Ovary (tissue), 10 donors: ENCODE measurements around the gene SMAD9. TPM values are rescaled to one million over a fixed set of nuclear protein-coding genes. Genes with fewer than 3 reads are reported as not detected.

Source experiments
- DNase-seq, 5 donors: peaks; one replicate each; pipeline ENCODE4 v3.0.0-alpha.2; 2019 to 2020
- H3K27ac ChIP-seq, 2 donors: fragments of 200-600 bp; one replicate each; pipeline versions ENCODE4 v1.5.1 to v1.8.0; 2019 to 2022
- H3K27me3 ChIP-seq: fragments of 200-600 bp; one replicate; pipeline ENCODE4 v1.8.0; 2022
- H3K36me3 ChIP-seq: fragments of 200-600 bp; sonication (generic); one replicate; pipeline ENCODE4 v1.5.1; 2019
- H3K4me1 ChIP-seq: one replicate; pipeline ENCODE4 v1.8.1; 2013; ENCODE audit warnings: mild to moderate bottlenecking, moderate library complexity; ENCODE audit not compliant: insufficient read depth
- H3K4me3 ChIP-seq: fragments of 200-600 bp; sonication (generic); one replicate; pipeline ENCODE4 v1.5.1; 2017
- H3K9me3 ChIP-seq, 2 donors: fragments of 200-600 bp in 1 of 2; sonication (generic) in 1 of 2; one replicate each; pipeline versions ENCODE4 v1.5.1 to v1.8.1; 2013 to 2019; ENCODE audit warnings: mild to moderate bottlenecking in 1 of 2, moderate library complexity in 1 of 2
- EP300 ChIP-seq: sonication (generic); formaldehyde crosslinking; IDR thresholded peaks from one replicate; pipeline ENCODE4 v1.6.1; 2017; ENCODE audit warnings: antibody characterized with exemption
- POLR2A ChIP-seq: fragments of 450-650 bp; IDR thresholded peaks from one replicate; pipeline ENCODE4 v1.6.1; 2017; ENCODE audit warnings: antibody characterized with exemption, mild to moderate bottlenecking, moderate library complexity
- WGBS, 3 donors: extraction: QIAGEN DNeasy Blood & Tissue Kit in 1 of 3; methylation state at CpG; one replicate each; pipeline versions ENCODE4 v1.1.5 to v1.1.7; 2013 to 2017; 5-methylcytosine and 5-hydroxymethylcytosine counted together
- intact Hi-C, 4 donors: fragments of 100-400 bp; cut with DNase I; formaldehyde crosslinking; loops; one replicate each; pipeline versions ENCODE4 v1.11.0 to v1.15.1; 2022 to 2023
- long read RNA-seq, 3 donors: library from polyadenylated mRNA in 2 of 3; unstranded in 2 of 3; transcript quantifications; one replicate each; pipeline ENCODE4 v2.0.0 and lab custom pipeline, GENCODE V29; 2021 to 2026
- polyA plus RNA-seq, 2 donors: library from polyadenylated mRNA; stranded (reverse); fragments of 200-250 nt in 1 of 2; fragments of 350-450 nt in 1 of 2; fragmentation: Illumina TruSeq in 1 of 2; extraction: RNeasy Lipid Tissue Mini Kit (QIAGEN cat#74804) in 1 of 2; gene quantifications; one replicate each; pipeline ENCODE4 v1.2.3, GENCODE V29; 2013 to 2014
- total RNA-seq, 7 donors: library from RNA; depleted of rRNA in 2 of 7; stranded (reverse); fragments of >200 nt in 2 of 7; fragmentation: NEBNext Ultra II Directional in 3 of 7; extraction: Animal tissue kit (Norgen Biotek cat#: 25700) in 3 of 7; gene quantifications; one replicate each; pipeline versions ENCODE4 v1.1.0 to v1.2.4, GENCODE V29; 2016 to 2023
- TF ChIP-seq, protein P1 (sequence below), 3 donors: fragments of 450-650 bp in 2 of 3; fragments of 200-600 bp in 1 of 3; IDR thresholded peaks; one replicate each; pipeline versions ENCODE4 v1.5.1 to v1.8.0; 2016 to 2022; ENCODE audit warnings: antibody characterized with exemption in 3 of 3, mild to moderate bottlenecking in 1 of 3
- donor health status: DM: no; HTN: no; CAD: no; lungs with moderate emphysema.
- donor health status: DM: no; HTN: no; CAD: no.
- donor health status: Bipolar disorder and iron deficiency.
- donor health status: DM: yes; HTN: yes; CAD: no.
- donor health status: DM: no; HTN: no; CAD: no.
- donor health status: DM: yes; HTN: yes; CAD: no.

The SMAD9 gene
- total RNA-seq (10 to 100 TPM in 6 of 7 donors, 1 to 10 TPM in 1; 7.6 to 26.5 (median 13.4) TPM), polyA plus RNA-seq (10 to 100 TPM; 10.2 to 10.5 TPM)
- long read RNA-seq, donor 1, full-length matches to known transcripts, result 8 of 21 reads
- long read RNA-seq, donor 1, partial matches to known transcripts, result 4 of 21 reads
- long read RNA-seq, donor 1, other reads (novel, unspliced or antisense), result 9 of 21 reads
- long read RNA-seq, donor 2, full-length matches to known transcripts, result 5 of 5 reads
- long read RNA-seq, donor 2, partial matches to known transcripts, result 0 of 5 reads
- long read RNA-seq, donor 2, other reads (novel, unspliced or antisense), result 0 of 5 reads
- long read RNA-seq, donor 3, full-length matches to known transcripts, result 3 of 10 reads
- long read RNA-seq, donor 3, partial matches to known transcripts, result 0 of 10 reads
- long read RNA-seq, donor 3, other reads (novel, unspliced or antisense), result 7 of 10 reads

GRCh38 chr13:36919833-36920615 is at the start of gene SMAD9:
TSS of gene SMAD9 (minus strand) at chr13:36920238. CDS start at chr13:36879689, 40,549 bp downstream.
- Histone ChIP-seq H3K9me3 (no peaks in the 10 kb centered on the region), H3K36me3 (no peaks in the 10 kb centered on the region), H3K27me3 (no peaks in the 10 kb centered on the region), H3K27ac (peak within 1 kb of the TSS; percentile 57 to 75), H3K4me1 (peaks cover 3% of the 10 kb centered on the region), H3K4me3 (peak within 1 kb of the TSS; percentile 63)
- peak; percentile 84 to 92 (median 88) for DNase-seq
- 0 to 1% (median 1%) methylated on average over 37 to 102 of the region's 104 CpGs for WGBS, 3 donors
- TF ChIP-seq POLR2A, result no peak
- TF ChIP-seq, protein P1, sequence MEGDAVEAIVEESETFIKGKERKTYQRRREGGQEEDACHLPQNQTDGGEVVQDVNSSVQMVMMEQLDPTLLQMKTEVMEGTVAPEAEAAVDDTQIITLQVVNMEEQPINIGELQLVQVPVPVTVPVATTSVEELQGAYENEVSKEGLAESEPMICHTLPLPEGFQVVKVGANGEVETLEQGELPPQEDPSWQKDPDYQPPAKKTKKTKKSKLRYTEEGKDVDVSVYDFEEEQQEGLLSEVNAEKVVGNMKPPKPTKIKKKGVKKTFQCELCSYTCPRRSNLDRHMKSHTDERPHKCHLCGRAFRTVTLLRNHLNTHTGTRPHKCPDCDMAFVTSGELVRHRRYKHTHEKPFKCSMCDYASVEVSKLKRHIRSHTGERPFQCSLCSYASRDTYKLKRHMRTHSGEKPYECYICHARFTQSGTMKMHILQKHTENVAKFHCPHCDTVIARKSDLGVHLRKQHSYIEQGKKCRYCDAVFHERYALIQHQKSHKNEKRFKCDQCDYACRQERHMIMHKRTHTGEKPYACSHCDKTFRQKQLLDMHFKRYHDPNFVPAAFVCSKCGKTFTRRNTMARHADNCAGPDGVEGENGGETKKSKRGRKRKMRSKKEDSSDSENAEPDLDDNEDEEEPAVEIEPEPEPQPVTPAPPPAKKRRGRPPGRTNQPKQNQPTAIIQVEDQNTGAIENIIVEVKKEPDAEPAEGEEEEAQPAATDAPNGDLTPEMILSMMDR (IDR thresholded peaks at IDR 0.05), result no peak
- TF ChIP-seq EP300, result no peak
- intact Hi-C loops, result no loop called here

GRCh38 chr13:36966404-36966803 is 46.4 kb upstream of the SMAD9 start:
- no peak for TF ChIP-seq EP300
- TF ChIP-seq POLR2A, result no peak
- TF ChIP-seq, protein P1 (IDR thresholded peaks at IDR 0.05), result no peak
- Histone ChIP-seq H3K9me3 (no peaks in the 10 kb centered on the region), H3K4me1 (no peaks in the 10 kb centered on the region), H3K36me3 (no peaks in the 10 kb centered on the region), H3K27ac (no peak overlapping the region), H3K27me3 (no peaks in the 10 kb centered on the region), H3K4me3 (no peak overlapping the region)
- WGBS, 3 donors, result 96 to 98% (median 97%) methylated on average over 4 of the region's 4 CpGs
- intact Hi-C loops, result loop anchor here in 1 of 4 donors (5.0 kb wide), 1 partner anchor 1234 kb away; no protein-coding TSS in a partner anchor
- DNase-seq, result no peak

GRCh38 chr13:36965767-36966166 is 45.7 kb upstream of the SMAD9 start:
- intact Hi-C loops, result loop anchor here in 1 of 4 donors (5.0 kb wide), 1 partner anchor 1233 kb away; no protein-coding TSS in a partner anchor
- DNase-seq, result no peak
- no peak for TF ChIP-seq EP300
- TF ChIP-seq POLR2A, result no peak
- H3K27me3 ChIP-seq, result no peaks in the 10 kb centered on the region
- no peak overlapping the region for H3K4me3 ChIP-seq
- no peaks in the 10 kb centered on the region for H3K36me3 ChIP-seq
- H3K27ac ChIP-seq, result no peak overlapping the region
- no peaks in the 10 kb centered on the region for H3K4me1 ChIP-seq
- H3K9me3 ChIP-seq, result no peaks in the 10 kb centered on the region
- WGBS, 3 donors, result 78 to 81% (median 81%) methylated on average over 2 of the region's 2 CpGs

- whole genome bisulfite sequencing, 3 donors, result 70 to 76% (median 70%) methylated on average over 2 of the region's 2 CpGs
- Histone ChIP-seq H3K27ac (no peak overlapping the region), H3K4me1 (no peaks in the 10 kb centered on the region), H3K36me3 (no peaks in the 10 kb centered on the region), H3K4me3 (no peak overlapping the region), H3K9me3 (no peaks in the 10 kb centered on the region), H3K27me3 (no peaks in the 10 kb centered on the region)
- TF ChIP-seq POLR2A, result no peak
- no peak for TF ChIP-seq EP300
- TF ChIP-seq, protein P1 (IDR thresholded peaks at IDR 0.05), result no peak
- no peak for DNase-seq
- intact Hi-C loops, result no loop called here
These were observed 39.5 kb upstream of the SMAD9 start for GRCh38 chr13:36959456-36960116.
